Neural cell (in vitro differentiated cells): ENCODE measurements around the gene IL1A. TPM values are rescaled to one million over a fixed set of nuclear protein-coding genes. Genes with fewer than 3 reads are reported as not detected.

ENCODE experiments used
- H2AFZ ChIP-seq: fragments of 200-600, 300-800 bp; sonication (generic), shearing (Covaris generic); 2 replicates; pipeline ENCODE4 v1.6.0; 2014; ENCODE audit warnings: low read depth, mild to moderate bottlenecking, antibody characterized with exemption, low read length, moderate library complexity
- H3F3A ChIP-seq: fragments of 200-600 bp; shearing (Covaris generic); 2 replicates; pipeline ENCODE4 v1.6.1; 2016; ENCODE audit warnings: mild to moderate bottlenecking, moderate library complexity, mixed read lengths, antibody characterized with exemption, low read length; ENCODE audit not compliant: insufficient read depth, poor library complexity, severe bottlenecking
- H3K27ac ChIP-seq: fragments of 200-600, 300-800 bp; sonication (generic), shearing (Covaris generic); 2 replicates; pipeline ENCODE4 v1.5.1; 2014; ENCODE audit warnings: mild to moderate bottlenecking, low read length, moderate library complexity
- H3K27me3 ChIP-seq: fragments of 300-800, 200-600 bp; sonication (generic), shearing (Covaris generic); 2 replicates; pipeline ENCODE4 v1.6.0; 2014; ENCODE audit warnings: mild to moderate bottlenecking, low read depth, low read length, moderate library complexity; ENCODE audit not compliant: insufficient read depth
- H3K36me3 ChIP-seq: fragments of 300-800, 200-600 bp; sonication (generic), shearing (Covaris generic); 2 replicates; pipeline ENCODE4 v1.5.1; 2014; ENCODE audit warnings: mild to moderate bottlenecking, antibody characterized with exemption, low read length, moderate library complexity; ENCODE audit not compliant: insufficient read depth
- H3K4me2 ChIP-seq: fragments of 300-800, 200-600 bp; sonication (generic), shearing (Covaris generic); 2 replicates; pipeline ENCODE4 v1.6.0; 2014; ENCODE audit warnings: mild to moderate bottlenecking, low read length
- H3K4me3 ChIP-seq: fragments of 300-800, 200-600 bp; sonication (generic), shearing (Covaris generic); 2 replicates; pipeline ENCODE4 v1.5.1; 2014; ENCODE audit warnings: mild to moderate bottlenecking, low read length, moderate library complexity
- H3K79me2 ChIP-seq: fragments of 200-600 bp; shearing (Covaris generic); replicated peaks from 2 replicates; pipeline ENCODE4 v1.6.0; 2014; ENCODE audit warnings: mild to moderate bottlenecking, low read length, moderate library complexity; ENCODE audit not compliant: insufficient read depth
- H3K9ac ChIP-seq: fragments of 300-800, 200-600 bp; sonication (generic), shearing (Covaris generic); 2 replicates; pipeline ENCODE4 v1.6.1; 2016; ENCODE audit warnings: mild to moderate bottlenecking, low read length, mixed read lengths
- H3K9me2 ChIP-seq: fragments of 200-600 bp; shearing (Covaris generic); 2 replicates; pipeline ENCODE4 v1.6.1; 2016; ENCODE audit warnings: mild to moderate bottlenecking, low read length, mixed read lengths; ENCODE audit not compliant: insufficient read depth
- H3K9me3 ChIP-seq: fragments of 200-600, 300-800 bp; sonication (generic), shearing (Covaris generic); 2 replicates; pipeline ENCODE4 v1.6.1; 2016; ENCODE audit warnings: mild to moderate bottlenecking, mixed run types, low read length, moderate library complexity, mixed read lengths
- H4K20me1 ChIP-seq: fragments of 200-600 bp; shearing (Covaris generic); 2 replicates; pipeline ENCODE4 v1.6.1; 2016; ENCODE audit warnings: mild to moderate bottlenecking, mixed run types; ENCODE audit not compliant: insufficient read depth
- CTCF ChIP-seq: fragments of 450-650 bp; IDR thresholded peaks from 2 replicates; pipeline ENCODE4 v1.5.1; 2014; ENCODE audit warnings: antibody characterized with exemption, mild to moderate bottlenecking, moderate library complexity; ENCODE audit not compliant: poor library complexity, severe bottlenecking
- EP300 ChIP-seq: fragments of 450-650 bp; conservative IDR thresholded peaks from 2 replicates; pipeline ENCODE4 v1.6.1; 2014; ENCODE audit warnings: antibody characterized with exemption, mild to moderate bottlenecking, moderate library complexity; ENCODE audit not compliant: poor library complexity, severe bottlenecking
- EZH2 ChIP-seq: fragments of 200-600, 300-800 bp; shearing (Covaris generic), sonication (generic); IDR thresholded peaks from 2 replicates; pipeline ENCODE4 v1.6.1; 2014; ENCODE audit warnings: antibody characterized with exemption, low read length, borderline replicate concordance, mild to moderate bottlenecking; ENCODE audit not compliant: insufficient read depth, poor library complexity, severe bottlenecking
- MXI1 ChIP-seq: fragments of 450-650 bp; conservative IDR thresholded peaks from 2 replicates; pipeline ENCODE4 v1.6.1; 2014; ENCODE audit warnings: antibody characterized with exemption, mild to moderate bottlenecking; ENCODE audit not compliant: poor library complexity, severe bottlenecking
- POLR2AphosphoS5 ChIP-seq: IDR thresholded peaks from 2 replicates; pipeline ENCODE4 v1.6.1; 2012
- RAD21 ChIP-seq: fragments of 450-650 bp; conservative IDR thresholded peaks from 2 replicates; pipeline ENCODE4 v1.6.1; 2014; ENCODE audit warnings: antibody characterized with exemption, mild to moderate bottlenecking, moderate library complexity
- REST ChIP-seq: IDR thresholded peaks from 2 replicates; pipeline ENCODE4 v1.6.1; 2012; ENCODE audit warnings: borderline replicate concordance
- SMC3 ChIP-seq: fragments of 450-650 bp; conservative IDR thresholded peaks from 2 replicates; pipeline ENCODE4 v1.6.1; 2014; ENCODE audit warnings: antibody characterized with exemption, mild to moderate bottlenecking, moderate library complexity; ENCODE audit not compliant: poor library complexity
- TAF1 ChIP-seq: IDR thresholded peaks from 2 replicates; pipeline ENCODE4 v1.6.1; 2012; ENCODE audit warnings: low read depth
- polyA plus RNA-seq: library from polyadenylated mRNA; depleted of rRNA; stranded (reverse); fragments of >200 nt; gene quantifications from 2 replicates; pipeline ENCODE4 v1.2.3, GENCODE V29; 2014

The IL1A gene
- polyA plus RNA-seq, 1 donor from 2014 or later, result 0.14 TPM

GRCh38 chr2:112789186-112789585 is 4.9 kb upstream of the IL1A start:
- no peak overlapping the region for H3K27ac ChIP-seq
- no peaks in the 10 kb centered on the region for H4K20me1 ChIP-seq
- H3K9ac ChIP-seq, result no peak overlapping the region

GRCh38 chr2:112788653-112789052 is 4.4 kb upstream of the IL1A start:
- Histone ChIP-seq H3K27me3 (no peaks in the 10 kb centered on the region), H3K9me2 (no peaks in the 10 kb centered on the region), H4K20me1 (no peaks in the 10 kb centered on the region), H3K9ac (no peak overlapping the region), H3K4me3 (no peak overlapping the region), H3K4me2 (no peak overlapping the region), H3F3A (no peaks in the 10 kb centered on the region), H2AFZ (no peak overlapping the region), H3K27ac (no peak overlapping the region), H3K79me2 (no peaks in the 10 kb centered on the region), H3K36me3 (no peaks in the 10 kb centered on the region), H3K9me3 (no peaks in the 10 kb centered on the region)
- no peak for TF ChIP-seq POLR2AphosphoS5
- TF ChIP-seq TAF1, result no peak
- no peak for TF ChIP-seq EZH2

More at GRCh38 chr2:112789186-112789585, 4.9 kb upstream of the IL1A start:
- Histone ChIP-seq H3K79me2 (no peaks in the 10 kb centered on the region), H3K4me3 (no peak overlapping the region), H3F3A (no peaks in the 10 kb centered on the region), H3K36me3 (no peaks in the 10 kb centered on the region), H3K4me2 (no peak overlapping the region), H3K27me3 (no peaks in the 10 kb centered on the region), H3K9me3 (no peaks in the 10 kb centered on the region), H2AFZ (no peak overlapping the region), H3K9me2 (no peaks in the 10 kb centered on the region)
- no peak for TF ChIP-seq CTCF
- no peak for TF ChIP-seq MXI1
- TF ChIP-seq POLR2AphosphoS5, result no peak
- TF ChIP-seq EP300, result no peak
- TF ChIP-seq REST, result no peak
- TF ChIP-seq EZH2, result no peak
- no peak for TF ChIP-seq RAD21
- TF ChIP-seq SMC3, result no peak
- no peak for TF ChIP-seq TAF1
